Lower leg skin (tissue), 3 donors: ENCODE results near the gene CCDC63.

Experiments
- CTCF ChIP-seq, 3 donors: fragments of 450-650 bp; IDR thresholded peaks; one replicate each; pipeline ENCODE4 v1.5.1; 2016; ENCODE audit warnings: antibody characterized with exemption in 3 of 3, mild to moderate bottlenecking in 3 of 3, moderate library complexity in 2 of 3
- POLR2A ChIP-seq, 2 donors: fragments of 450-650 bp; IDR thresholded peaks; one replicate each; pipeline ENCODE4 v1.6.1; 2016 to 2017; ENCODE audit warnings: antibody characterized with exemption in 2 of 2, mild to moderate bottlenecking in 1 of 2, moderate library complexity in 1 of 2

GRCh38 chr12:110844551-110845338 lies 2.0 kb upstream of the CCDC63 start:
- TF ChIP-seq CTCF (IDR thresholded peaks at IDR 0.05) (no peak), POLR2A (IDR thresholded peaks at IDR 0.05) (no peak)
